GM18858 (cell line): ENCODE results near the gene LEFTY2.
"Not testable (repeated sequence)": the region's sequence is repeated elsewhere in the genome, so short reads cannot be mapped to it uniquely, and the experiment has no call there.

Experiments used
- ATAC-seq: cut with Tn5 transposase; IDR thresholded peaks from one replicate; pipeline ENCODE4 v1.9.1; 2021; ENCODE audit not compliant: unreplicated experiment

Gene LEFTY2

DNA sequence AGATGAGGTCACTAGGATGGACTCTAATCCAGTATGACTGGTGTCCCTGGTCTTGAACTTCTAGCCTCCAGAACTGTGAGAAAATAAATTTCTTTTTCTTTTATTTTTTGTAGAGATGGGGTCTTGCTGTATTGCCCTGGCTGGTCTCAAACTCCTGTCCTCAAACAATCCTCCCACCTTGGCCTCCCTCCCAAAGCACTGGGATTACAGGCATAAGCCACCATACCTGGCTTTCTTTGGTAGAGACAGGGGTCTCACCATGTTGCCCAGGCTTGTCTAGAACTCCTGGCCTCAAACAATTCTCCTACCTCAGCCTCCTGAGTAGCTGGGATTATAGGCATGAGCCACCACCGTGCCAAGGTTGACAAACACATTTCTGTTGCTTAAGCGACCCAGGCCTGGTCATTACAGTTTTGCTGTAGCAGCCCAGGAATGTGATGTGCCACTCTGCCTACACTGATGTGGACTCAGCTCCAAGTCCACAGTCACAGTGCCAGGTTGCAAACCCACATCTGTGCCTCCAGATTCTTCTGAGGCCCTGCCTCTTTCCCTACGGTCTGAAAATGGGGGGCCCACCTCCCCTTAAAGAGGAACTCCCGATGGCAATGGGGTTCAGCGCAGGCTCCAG, 32.9 kb downstream of the LEFTY2 start:
- no peak for ATAC-seq

- no peak for ATAC-seq
Measured at GRCh38 chr1:225907341-225907740, 33.7 kb downstream of the LEFTY2 start.

DNA sequence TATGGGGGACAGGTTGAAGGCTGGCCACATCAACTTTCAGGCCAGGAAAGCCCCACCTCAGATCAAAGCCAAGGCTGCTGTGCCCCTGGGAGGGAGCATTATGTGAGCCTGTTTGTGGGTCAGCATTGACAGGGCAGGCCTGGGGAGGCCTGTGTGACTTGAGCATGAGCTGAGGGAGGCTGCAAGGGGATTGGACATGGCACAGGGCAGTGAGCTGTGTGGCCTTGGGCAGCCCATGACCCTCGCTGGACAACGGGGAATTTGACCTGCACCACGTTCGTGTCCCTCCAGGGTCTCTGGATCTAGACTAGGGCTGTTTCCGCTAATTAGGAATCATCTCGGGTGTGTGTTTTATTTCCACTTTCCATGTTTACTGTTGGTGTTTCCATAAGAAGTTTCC, 34.6 kb downstream of the LEFTY2 start:
- ATAC-seq: no peak

DNA sequence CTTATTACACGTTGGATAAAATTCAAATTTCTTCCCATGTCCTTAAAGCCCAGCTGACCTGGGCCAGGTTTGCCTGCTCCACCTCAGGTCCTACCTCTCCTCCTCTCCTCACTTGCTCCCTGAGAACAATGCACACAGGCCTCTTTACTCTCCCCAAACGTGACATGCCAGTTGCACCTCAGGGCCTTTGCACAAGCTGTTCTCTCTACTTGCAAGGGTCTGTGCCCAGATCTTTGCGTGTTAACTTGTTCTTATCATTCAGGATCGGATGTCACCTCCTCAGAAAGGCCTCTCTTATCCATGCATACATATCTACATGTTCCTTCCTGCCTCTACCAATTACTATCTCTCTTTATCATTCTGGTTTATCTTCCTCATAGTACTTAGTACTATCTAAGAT, 37.4 kb downstream of the LEFTY2 start:
- ATAC-seq: no peak

GRCh38 chr1:225899044-225899925, 41.7 kb downstream of the LEFTY2 start:
- ATAC-seq: no peak

DNA sequence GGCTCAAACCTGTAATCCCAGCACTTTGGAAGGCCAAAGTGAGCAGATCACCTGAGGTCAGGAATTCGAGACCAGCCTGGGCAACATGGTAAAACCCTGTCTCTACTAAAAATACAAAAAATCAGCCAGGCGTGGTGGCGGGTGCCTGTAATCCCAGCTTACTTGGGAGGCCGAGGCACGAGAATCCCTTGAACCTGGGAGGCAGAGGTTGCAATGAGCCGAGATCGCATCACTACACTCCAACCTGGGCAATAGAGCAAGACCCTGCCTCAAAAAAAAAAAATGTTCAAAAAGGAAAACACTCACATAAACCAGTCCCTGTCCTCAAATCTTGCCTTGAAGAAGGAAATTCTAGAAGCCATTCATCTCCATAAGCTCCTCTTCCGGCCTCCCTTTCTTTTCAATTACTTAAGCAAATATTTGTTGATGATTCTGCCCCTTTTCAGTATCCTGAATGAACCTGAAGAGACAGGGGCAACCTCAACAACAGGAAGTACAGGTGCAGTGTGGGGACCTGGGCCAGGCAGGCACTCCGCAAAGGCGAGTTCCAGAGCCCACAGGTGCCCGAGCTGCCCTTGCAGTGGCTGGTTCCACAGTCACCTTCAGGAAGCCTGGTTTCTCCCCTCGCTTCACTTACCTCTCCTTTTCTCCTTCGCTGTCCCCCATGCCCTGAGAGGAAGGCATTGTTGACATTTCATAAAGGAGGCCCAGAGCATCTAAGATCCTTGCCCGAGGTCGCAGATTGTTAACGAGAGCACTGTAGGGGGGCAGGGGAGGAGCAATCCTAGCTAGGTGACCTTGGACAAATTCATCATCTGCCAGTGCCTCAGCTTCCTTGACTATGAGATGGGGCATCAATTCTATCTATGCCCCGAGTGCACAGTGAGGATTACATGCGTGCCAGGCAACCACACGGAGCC, 43.2 kb downstream of the LEFTY2 start:
- no peak for ATAC-seq

DNA sequence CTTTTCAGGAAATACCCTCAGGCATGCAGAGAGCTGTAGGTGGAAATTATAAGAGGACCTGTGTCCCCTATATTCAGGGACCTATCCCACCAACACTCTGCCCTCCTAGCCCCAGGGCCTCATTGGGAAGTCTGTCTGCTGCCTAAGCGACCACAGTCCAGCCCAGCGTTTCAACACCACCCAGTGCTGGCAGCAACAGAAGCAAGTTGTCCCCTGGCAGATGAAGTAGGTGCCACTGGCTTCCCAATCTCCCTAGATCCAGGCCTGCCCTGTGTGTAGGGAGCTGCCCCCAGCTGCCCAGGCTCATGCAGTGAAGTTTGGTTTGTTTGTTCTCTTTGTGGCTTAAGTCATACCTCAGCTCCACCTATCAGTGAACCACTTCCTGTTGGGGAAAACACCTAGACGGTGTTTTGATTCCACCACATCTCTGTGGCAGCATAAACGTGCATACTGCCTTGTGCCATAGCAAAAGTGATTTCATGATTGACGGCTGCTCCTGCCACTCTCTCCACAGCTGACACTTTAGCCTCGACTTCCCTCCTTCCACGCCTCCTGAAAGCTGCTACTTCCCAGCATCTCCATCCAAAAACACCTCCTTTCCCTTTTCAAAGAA, 44.0 kb downstream of the LEFTY2 start:
- ATAC-seq: peak; percentile 100

DNA sequence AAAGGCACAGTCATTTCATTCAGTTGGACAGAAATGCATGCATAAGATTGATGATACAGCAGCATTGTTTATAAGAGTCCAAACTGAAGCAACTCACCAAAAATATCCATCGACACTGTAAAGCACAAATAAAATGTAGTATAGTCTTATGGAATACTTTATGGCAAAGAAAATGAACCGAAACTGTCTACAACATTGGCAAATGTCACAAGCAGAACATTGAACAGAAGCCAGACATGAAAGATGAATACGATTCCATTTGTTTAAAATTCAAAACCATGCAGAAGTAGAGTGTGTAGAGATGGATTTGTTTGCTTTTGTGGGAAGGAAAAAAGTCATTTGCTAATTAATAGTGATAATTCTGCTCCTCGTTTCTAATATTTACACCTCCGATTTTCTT, 44.5 kb downstream of the LEFTY2 start:
- no peak for ATAC-seq

- no peak for ATAC-seq
Measured at GRCh38 chr1:225892307-225892706, 48.7 kb downstream of the LEFTY2 start.

- ATAC-seq: no peak
Measured at GRCh38 chr1:225891229-225891972, 49.6 kb downstream of the LEFTY2 start.

DNA sequence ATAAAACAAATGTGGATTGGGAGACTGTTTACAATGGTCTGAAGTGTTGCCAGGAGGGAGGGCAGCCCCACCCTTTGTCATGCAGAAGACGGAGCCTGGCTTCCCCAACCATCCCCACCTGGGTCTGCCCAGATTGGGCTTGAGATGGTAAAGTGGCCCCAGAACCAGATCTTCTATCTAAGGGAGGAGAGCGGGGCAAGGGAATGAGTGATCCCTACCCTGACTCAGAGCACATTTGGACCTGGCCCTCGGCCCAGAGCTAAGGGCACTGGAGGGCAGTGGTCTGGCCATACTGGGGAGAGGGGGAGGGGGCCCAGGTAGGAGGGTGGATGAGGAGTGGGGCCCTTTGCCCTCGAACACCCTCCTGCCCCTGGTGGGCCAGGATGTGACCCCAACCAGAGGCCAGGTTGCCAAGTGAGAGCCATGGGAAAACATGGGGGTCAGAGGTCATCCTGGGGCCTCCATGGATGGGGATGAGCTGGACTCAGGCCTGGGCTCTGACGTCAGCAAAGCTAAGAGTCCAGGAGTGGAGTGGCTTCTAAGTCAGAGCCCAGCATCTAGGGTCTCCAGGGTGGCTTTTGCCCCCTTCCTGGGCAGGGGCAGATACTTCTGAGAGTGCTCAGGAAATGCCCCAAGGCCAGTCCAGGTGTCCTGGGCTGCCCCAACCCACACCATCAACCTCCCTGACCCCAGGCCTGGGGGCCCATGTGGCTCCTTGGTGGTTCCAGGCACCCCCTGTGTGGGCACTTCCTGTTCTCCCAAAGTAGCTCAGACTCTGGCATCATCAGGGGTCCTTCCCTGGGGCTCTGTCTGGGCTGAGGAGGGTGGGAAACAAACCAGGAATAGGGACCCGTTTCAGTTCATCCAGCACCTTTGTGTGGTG, 50.4 kb downstream of the LEFTY2 start:
- ATAC-seq: no peak

- ATAC-seq: no peak
Measured at GRCh38 chr1:225889743-225890142, 51.3 kb downstream of the LEFTY2 start.

DNA sequence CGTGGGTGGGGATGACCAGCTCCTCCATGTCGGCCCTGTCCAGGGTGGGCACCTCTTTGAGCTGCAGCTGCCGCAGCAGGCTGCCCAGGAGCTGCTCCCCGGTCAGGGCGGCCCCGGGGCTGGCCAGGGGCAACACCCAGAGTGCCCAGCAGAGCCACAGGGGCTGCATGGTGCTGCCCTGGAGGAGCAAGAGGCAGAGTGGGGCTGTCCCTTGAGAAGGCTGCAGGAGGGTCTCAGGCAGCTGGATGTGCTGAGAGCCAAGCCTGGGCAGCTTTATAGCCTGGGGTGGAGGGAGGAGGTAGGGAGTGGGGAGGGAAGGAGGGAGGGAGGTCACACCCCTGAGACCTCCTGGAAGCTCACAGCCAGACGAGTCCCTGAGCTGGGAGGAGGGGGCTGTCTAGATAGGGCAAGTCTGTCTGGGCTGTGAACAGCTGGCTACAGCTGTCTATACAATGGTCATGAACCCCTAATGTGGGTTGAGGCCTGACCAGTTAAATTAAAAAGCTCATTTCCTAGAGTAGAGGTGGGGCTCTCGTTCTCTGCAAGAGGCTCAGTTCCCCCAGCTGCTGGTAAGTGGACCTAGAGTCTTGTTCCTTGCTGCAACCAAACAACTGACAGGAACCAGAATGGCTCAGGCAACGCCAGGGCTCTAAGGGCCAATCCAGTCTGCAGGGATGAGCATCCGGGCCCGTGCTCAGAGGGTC, 52.0 kb downstream of the LEFTY2 start, which contains the start of gene LEFTY1:
Gene LEFTY1, minus strand, starts transcription at position 249 of the 704 bp plus-strand sequence. Its CDS starts 80 bp downstream, at position 169.
- no peak for ATAC-seq

GRCh38 chr1:225888289-225888897, 52.6 kb downstream of the LEFTY2 start:
- ATAC-seq: no peak

- ATAC-seq: not testable (repeated sequence)
Measured at GRCh38 chr1:225887554-225888288, 53.3 kb downstream of the LEFTY2 start.

DNA sequence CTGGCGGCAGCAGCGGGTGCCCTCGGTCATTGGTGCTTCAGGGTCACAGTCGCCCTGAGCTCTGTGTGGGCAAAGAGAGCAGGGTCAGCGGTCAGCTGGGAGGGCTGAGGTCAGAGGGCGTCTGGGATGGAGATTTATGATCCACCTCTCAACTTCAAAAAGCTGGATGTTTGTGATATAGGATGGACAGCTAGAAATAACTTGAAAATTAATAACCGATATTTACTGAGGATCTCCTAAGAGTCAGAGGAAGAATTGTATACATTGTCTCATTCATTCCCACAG, 54.0 kb downstream of the LEFTY2 start:
- no peak for ATAC-seq
